ENCODE results near the gene WASHC2A.
"Not testable (repeated sequence)": the region's sequence is repeated elsewhere in the genome, so short reads cannot be mapped to it uniquely, and the experiment has no call there.

DNA sequence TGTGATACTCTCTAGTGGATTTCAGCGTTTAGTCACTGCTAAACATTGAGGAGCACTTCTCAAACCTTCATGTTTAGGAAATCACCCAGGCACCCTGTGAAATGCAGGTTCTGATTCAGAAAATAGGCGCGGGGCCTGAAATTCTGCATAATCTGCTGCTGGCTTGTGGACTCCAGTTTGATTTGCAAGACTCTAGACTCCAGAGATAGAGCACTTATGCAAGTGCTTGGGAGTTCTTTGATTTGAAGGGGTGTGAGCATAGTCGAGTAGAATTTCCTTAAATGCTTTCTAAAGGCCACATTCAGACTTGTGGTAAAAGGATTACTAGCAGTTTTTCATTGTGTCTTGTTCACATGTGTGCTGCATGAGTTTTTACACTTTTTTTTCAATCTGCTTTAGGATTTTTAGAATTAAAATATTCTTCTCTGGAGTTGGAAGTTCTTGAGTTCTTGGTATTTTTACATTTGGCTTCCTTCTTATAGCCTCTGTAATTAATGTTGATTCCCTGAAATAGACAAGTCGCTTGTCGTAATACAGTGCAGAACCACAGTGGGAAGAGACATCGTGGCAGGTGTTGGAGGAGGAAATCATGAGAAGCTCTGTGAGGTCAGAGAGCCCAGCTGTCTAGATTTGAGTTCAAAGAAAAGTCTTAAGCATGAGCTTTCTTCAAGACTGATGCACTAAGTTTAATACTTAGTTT lies 41.4 kb downstream of the WASHC2A start:
- not testable (repeated sequence) for TF ChIP-seq CTCF (IDR thresholded peaks at IDR 0.05); EP300 (IDR thresholded peaks at IDR 0.05; ENCODE audit: low read depth); POLR2A (IDR thresholded peaks at IDR 0.05)
